ENCODE data around the gene ARHGAP32.
"Not testable (repeated sequence)": the region's sequence is repeated elsewhere in the genome, so short reads cannot be mapped to it uniquely, and the experiment has no call there.

The ARHGAP32 gene

DNA sequence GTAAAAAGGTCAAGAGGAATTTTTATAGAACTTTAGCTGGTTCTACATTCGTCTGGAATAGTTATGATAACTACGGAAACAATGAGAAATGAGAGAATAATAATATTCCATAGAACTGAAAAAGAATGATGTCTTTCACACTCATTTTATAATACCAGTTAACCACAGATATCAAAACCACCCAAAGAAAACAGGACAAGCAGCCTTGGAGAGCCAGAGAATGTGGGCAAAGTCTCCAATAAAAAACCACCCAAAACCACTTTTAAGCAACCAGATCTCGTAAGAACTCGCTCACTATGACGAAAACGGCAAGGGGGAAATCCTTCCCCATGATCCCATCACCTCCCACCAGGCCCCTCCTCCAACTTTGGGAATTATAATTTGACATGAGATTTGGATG is 60.8 kb downstream of the ARHGAP32 start:
- Histone ChIP-seq H3K4me3 (ENCODE audit: low read length) (no peak overlapping the region), H3K27ac (ENCODE audit: low read depth, low read length) (no peak overlapping the region), H3K27me3 (ENCODE audit: control insufficient read depth, insufficient read depth, low read length) (no peaks in the 10 kb centered on the region)

DNA sequence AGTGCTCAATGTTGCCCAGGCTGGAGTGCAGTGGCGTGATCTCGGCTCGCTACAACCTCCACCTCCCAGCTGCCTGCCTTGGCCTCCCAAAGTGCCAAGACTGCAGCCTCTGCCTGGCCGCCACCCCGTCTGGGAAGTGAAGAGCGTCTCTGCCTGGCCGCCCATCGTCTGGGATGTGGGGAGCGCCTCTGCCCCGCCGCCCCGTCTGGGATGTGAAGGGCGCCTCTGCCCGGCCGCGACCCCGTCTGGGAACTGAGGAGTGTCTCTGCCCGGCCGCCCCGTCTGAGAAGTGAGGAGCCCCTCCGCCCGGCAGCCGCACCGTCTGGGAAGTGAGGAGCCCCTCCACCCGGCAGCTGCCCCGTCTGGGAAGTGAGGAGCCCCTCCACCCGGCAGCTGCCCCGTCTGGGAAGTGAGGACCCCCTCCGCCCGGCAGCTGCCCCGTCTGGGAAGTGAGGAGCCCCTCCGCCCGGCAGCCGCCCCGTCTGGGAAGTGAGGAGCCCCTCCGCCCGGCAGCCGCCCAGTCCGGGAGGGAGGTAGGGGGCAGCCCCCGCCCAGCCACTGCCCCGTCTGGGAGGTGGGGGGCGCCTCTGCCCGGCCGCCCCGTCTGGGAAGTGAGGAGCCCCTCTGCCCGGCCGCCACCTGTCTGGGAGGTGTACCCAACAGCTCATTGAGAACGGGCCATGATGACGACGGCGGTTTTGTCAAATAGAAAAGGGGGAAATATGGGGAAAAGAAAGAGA is 63.1 kb downstream of the ARHGAP32 start:
- H3K4me3 ChIP-seq (ENCODE audit: low read length); H3K36me3 ChIP-seq (ENCODE audit: control insufficient read depth, insufficient read depth, low read length); H3K27ac ChIP-seq (ENCODE audit: low read depth, low read length); H3K27me3 ChIP-seq (ENCODE audit: control insufficient read depth, insufficient read depth, low read length); H3K4me1 ChIP-seq (ENCODE audit: control insufficient read depth, insufficient read depth, low read length); H3K9ac ChIP-seq (ENCODE audit: low read length): not testable (repeated sequence)

More for the DNA sequence above, 60.8 kb downstream of the ARHGAP32 start:
- H3K4me1 ChIP-seq (ENCODE audit: control insufficient read depth, insufficient read depth, low read length) = no peaks in the 10 kb centered on the region
- no peak overlapping the region for H3K9ac ChIP-seq (ENCODE audit: low read length)
- H3K36me3 ChIP-seq (ENCODE audit: control insufficient read depth, insufficient read depth, low read length) = no peaks in the 10 kb centered on the region

DNA sequence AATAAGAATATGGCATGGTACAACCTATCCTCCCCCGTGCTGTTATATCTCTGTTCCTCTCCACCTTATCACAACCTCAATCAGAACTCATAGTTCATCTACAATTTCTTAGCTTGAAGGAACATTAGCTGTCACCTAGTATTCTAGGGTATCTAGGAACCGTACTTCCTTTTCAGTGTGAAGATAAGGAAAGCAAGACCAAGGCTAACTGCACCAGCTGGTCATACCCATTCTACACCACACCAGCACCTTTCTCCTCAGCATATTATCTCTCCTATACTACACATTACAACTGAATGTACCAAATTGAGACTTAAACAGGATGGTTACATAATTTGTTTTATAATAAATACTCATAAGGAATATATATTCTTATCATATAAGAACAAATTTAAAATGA is 73.1 kb downstream of the ARHGAP32 start:
- Histone ChIP-seq H3K27ac (ENCODE audit: low read depth, low read length) (no peak overlapping the region), H3K4me3 (ENCODE audit: low read length) (no peak overlapping the region), H3K36me3 (ENCODE audit: control insufficient read depth, insufficient read depth, low read length) (no peaks in the 10 kb centered on the region), H3K9ac (ENCODE audit: low read length) (no peak overlapping the region), H3K27me3 (ENCODE audit: control insufficient read depth, insufficient read depth, low read length) (no peaks in the 10 kb centered on the region), H3K4me1 (ENCODE audit: control insufficient read depth, insufficient read depth, low read length) (no peaks in the 10 kb centered on the region)

- Histone ChIP-seq H3K4me1 (ENCODE audit: control insufficient read depth, insufficient read depth, low read length) (no peaks in the 10 kb centered on the region), H3K27ac (ENCODE audit: low read depth, low read length) (no peak overlapping the region), H3K9ac (ENCODE audit: low read length) (no peak overlapping the region), H3K36me3 (ENCODE audit: control insufficient read depth, insufficient read depth, low read length) (no peaks in the 10 kb centered on the region), H3K4me3 (ENCODE audit: low read length) (no peak overlapping the region), H3K27me3 (ENCODE audit: control insufficient read depth, insufficient read depth, low read length) (no peaks in the 10 kb centered on the region)
Measured at GRCh38 chr11:129117595-129118350, 74.4 kb downstream of the ARHGAP32 start.

DNA sequence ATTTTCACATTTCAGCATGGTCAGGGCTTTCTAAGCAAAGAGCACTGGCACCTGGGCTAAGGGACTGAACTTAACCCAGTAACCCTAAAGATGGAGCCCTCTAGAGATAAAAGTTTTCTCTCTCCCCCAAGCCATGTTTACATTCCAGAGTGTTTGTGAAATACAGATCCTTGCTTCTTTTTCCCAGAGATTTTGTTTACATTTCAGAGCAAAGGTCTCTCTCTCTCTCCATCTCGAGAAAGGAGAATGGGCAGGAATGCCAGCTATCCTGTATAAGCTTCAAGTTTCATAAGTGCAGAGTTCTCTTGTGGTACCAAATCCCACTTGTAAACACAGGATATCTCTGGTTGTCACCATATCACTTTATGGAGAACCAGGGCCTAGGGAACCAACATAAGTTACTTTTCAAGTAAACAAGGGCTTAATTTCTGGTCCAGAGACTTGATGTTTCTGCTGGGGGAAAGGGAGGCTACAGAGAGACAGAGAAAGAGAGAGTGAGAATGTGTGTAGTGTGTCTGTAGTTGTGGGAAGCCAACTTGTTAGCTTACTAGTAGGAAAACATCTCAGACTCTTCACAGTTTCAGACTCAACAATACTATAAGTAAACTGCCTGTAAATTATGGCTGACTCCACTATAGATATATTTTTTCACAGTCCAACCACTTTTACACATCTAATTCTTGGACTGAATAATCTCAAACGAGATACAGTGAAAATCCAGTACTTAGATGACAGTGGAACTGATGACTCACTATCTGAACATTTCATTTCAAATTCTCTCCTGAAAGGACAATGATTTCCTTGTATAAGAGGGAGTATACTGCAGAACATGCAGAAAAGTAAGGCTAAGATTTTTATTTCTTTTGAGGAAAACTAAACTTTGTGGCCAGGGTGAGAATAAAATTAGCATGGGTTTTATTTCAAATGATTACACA is 76.2 kb downstream of the ARHGAP32 start:
- Histone ChIP-seq H3K27ac (ENCODE audit: low read depth, low read length) (no peak overlapping the region), H3K9ac (ENCODE audit: low read length) (no peak overlapping the region), H3K4me3 (ENCODE audit: low read length) (no peak overlapping the region), H3K27me3 (ENCODE audit: control insufficient read depth, insufficient read depth, low read length) (no peaks in the 10 kb centered on the region), H3K36me3 (ENCODE audit: control insufficient read depth, insufficient read depth, low read length) (no peaks in the 10 kb centered on the region), H3K4me1 (ENCODE audit: control insufficient read depth, insufficient read depth, low read length) (no peaks in the 10 kb centered on the region)

DNA sequence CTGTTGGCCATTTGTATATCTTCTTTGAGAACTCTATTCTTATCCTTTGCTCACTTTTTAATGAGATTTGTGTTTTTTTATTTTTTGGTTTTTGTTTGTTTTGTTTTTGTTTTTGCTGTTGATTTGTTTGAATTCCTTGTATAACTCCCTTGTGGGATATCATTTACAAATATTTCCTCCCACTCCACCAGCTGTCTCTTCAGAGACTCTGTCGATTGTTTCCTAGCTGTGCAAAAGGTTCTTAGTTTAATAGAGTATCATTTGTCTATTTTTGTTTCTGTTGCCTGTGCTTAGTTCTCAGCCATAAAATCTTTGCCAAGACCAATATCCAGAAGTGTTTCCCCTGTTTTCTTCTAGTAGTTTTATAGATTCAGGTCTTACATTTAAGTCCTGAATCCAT is 82.4 kb downstream of the ARHGAP32 start:
- no peaks in the 10 kb centered on the region for H3K4me1 ChIP-seq (ENCODE audit: control insufficient read depth, insufficient read depth, low read length)
- no peak overlapping the region for H3K4me3 ChIP-seq (ENCODE audit: low read length)
- no peak overlapping the region for H3K27ac ChIP-seq (ENCODE audit: low read depth, low read length)
- H3K36me3 ChIP-seq (ENCODE audit: control insufficient read depth, insufficient read depth, low read length) = no peaks in the 10 kb centered on the region
- H3K9ac ChIP-seq (ENCODE audit: low read length) = no peak overlapping the region
- no peaks in the 10 kb centered on the region for H3K27me3 ChIP-seq (ENCODE audit: control insufficient read depth, insufficient read depth, low read length)

DNA sequence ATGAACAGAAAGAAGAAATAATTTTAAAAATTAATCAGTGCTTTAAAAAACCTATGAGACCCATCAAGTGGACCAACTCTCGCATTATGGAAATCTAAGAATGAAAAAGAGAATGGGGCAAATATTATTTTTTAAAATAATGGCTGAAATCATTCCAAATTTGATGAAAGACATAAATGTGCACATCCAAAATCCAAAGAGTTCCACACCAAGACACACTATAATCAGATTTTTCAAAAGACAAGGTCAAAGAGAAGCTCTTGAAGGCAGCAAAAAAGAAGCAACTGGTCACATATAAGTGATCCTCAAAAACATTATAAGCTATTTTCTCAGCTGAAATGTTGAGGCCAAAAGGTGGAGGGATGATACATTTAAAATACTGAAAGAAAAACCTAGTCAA is 85.3 kb downstream of the ARHGAP32 start:
- Histone ChIP-seq H3K36me3 (ENCODE audit: control insufficient read depth, insufficient read depth, low read length) (no peaks in the 10 kb centered on the region), H3K27ac (ENCODE audit: low read depth, low read length) (no peak overlapping the region), H3K4me3 (ENCODE audit: low read length) (no peak overlapping the region), H3K4me1 (ENCODE audit: control insufficient read depth, insufficient read depth, low read length) (no peaks in the 10 kb centered on the region), H3K9ac (ENCODE audit: low read length) (no peak overlapping the region), H3K27me3 (ENCODE audit: control insufficient read depth, insufficient read depth, low read length) (no peaks in the 10 kb centered on the region)

DNA sequence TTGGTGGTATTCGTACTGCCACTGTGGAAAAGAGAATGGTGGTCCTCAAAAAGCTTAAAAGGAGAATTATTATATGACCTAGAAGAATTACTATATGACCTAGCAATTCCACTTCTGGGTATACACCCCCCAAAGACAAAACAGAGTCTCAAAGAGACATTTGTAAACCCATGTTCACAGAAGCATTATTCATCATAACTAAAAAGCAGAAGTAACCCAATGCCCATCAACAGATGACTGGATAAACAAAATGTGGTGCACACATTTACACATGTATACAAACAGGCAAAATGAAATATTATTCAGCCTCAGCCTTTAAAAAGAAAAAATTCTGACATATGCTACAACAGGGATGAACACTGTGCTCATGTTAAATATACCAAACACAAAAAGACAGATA is 89.4 kb downstream of the ARHGAP32 start:
- Histone ChIP-seq H3K9ac (ENCODE audit: low read length) (no peak overlapping the region), H3K27ac (ENCODE audit: low read depth, low read length) (no peak overlapping the region), H3K27me3 (ENCODE audit: control insufficient read depth, insufficient read depth, low read length) (no peaks in the 10 kb centered on the region)

DNA sequence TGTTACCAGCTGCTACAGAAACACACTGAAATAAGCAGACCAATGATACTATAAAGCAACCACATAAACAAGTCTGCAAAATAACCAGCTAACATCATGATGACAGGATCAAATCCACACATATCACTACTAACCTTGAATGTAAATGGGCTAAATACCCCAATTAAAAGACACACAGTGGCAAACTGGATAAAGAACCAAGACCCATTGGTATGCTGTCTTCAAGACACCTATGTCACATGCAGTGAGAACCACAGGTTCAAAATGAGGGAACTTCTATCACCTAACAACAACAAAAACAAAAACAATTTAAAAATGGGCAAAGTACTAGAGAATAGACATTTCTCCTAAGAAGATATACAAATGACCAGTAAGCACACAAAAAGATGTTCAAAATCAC is 89.9 kb downstream of the ARHGAP32 start:
- H3K4me1 ChIP-seq (ENCODE audit: control insufficient read depth, insufficient read depth, low read length) = no peaks in the 10 kb centered on the region
- H3K36me3 ChIP-seq (ENCODE audit: control insufficient read depth, insufficient read depth, low read length) = no peaks in the 10 kb centered on the region
- H3K9ac ChIP-seq (ENCODE audit: low read length) = no peak overlapping the region
- no peak overlapping the region for H3K27ac ChIP-seq (ENCODE audit: low read depth, low read length)
- H3K27me3 ChIP-seq (ENCODE audit: control insufficient read depth, insufficient read depth, low read length) = no peaks in the 10 kb centered on the region
- H3K4me3 ChIP-seq (ENCODE audit: low read length) = no peak overlapping the region

More for the DNA sequence above, 89.4 kb downstream of the ARHGAP32 start:
- no peak overlapping the region for H3K4me3 ChIP-seq (ENCODE audit: low read length)
- H3K36me3 ChIP-seq (ENCODE audit: control insufficient read depth, insufficient read depth, low read length) = no peaks in the 10 kb centered on the region
- no peaks in the 10 kb centered on the region for H3K4me1 ChIP-seq (ENCODE audit: control insufficient read depth, insufficient read depth, low read length)

GRCh38 chr11:129093283-129093682 is 98.8 kb downstream of the ARHGAP32 start:
- Histone ChIP-seq H3K27me3 (ENCODE audit: control insufficient read depth, insufficient read depth, low read length) (no peaks in the 10 kb centered on the region), H3K4me3 (ENCODE audit: low read length) (no peak overlapping the region), H3K9ac (ENCODE audit: low read length) (no peak overlapping the region), H3K27ac (ENCODE audit: low read depth, low read length) (no peak overlapping the region), H3K36me3 (ENCODE audit: control insufficient read depth, insufficient read depth, low read length) (no peaks in the 10 kb centered on the region), H3K4me1 (ENCODE audit: control insufficient read depth, insufficient read depth, low read length) (no peaks in the 10 kb centered on the region)

DNA sequence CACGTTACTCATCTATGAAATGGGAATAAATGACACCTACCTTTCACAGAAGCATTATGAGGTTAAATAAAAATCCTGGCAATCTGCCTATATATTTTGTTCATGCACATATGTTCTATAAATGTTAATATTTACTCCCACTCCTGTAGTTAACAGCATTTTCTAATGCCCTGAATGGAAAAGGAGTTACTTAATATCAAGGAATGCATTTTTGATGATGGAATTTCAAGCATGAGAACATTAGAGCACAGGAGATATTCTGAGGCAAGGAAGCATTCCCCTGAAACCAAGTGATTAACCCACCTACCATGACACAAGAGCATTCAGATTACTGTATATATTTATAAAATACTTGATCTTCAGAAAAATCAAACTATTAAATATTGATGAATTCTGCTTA is 102.1 kb downstream of the ARHGAP32 start:
- H3K4me3 ChIP-seq (ENCODE audit: low read length) = no peak overlapping the region
- H3K27me3 ChIP-seq (ENCODE audit: control insufficient read depth, insufficient read depth, low read length) = no peaks in the 10 kb centered on the region
- H3K27ac ChIP-seq (ENCODE audit: low read depth, low read length) = no peak overlapping the region
- H3K36me3 ChIP-seq (ENCODE audit: control insufficient read depth, insufficient read depth, low read length) = no peaks in the 10 kb centered on the region
- no peaks in the 10 kb centered on the region for H3K4me1 ChIP-seq (ENCODE audit: control insufficient read depth, insufficient read depth, low read length)
- no peak overlapping the region for H3K9ac ChIP-seq (ENCODE audit: low read length)

DNA sequence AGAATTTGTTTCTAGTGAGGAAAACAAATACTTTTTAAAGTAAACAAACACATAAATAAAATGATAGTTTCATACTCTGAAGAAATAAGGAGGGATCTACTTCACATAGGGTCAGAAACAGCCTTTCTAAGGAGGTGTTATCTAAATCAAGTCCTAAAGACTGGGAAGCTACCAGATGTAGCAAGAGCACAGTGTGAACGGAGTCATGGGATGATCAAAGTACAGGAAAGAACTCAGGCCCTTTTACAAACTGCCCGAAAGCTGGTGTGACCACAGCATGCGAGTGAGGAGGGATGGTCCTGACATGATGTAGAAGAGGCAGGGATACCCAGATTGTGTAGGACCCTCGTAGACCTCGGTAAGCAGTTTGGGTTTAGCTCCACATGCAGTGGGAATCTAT is 102.8 kb downstream of the ARHGAP32 start:
- no peaks in the 10 kb centered on the region for H3K36me3 ChIP-seq (ENCODE audit: control insufficient read depth, insufficient read depth, low read length)
- H3K9ac ChIP-seq (ENCODE audit: low read length) = no peak overlapping the region
- no peak overlapping the region for H3K4me3 ChIP-seq (ENCODE audit: low read length)
- H3K27me3 ChIP-seq (ENCODE audit: control insufficient read depth, insufficient read depth, low read length) = no peaks in the 10 kb centered on the region
- no peaks in the 10 kb centered on the region for H3K4me1 ChIP-seq (ENCODE audit: control insufficient read depth, insufficient read depth, low read length)
- H3K27ac ChIP-seq (ENCODE audit: low read depth, low read length) = no peak overlapping the region

Data from rectal smooth muscle tissue (tissue), 1 donor.